Epithelial cell of esophagus (primary cell): ENCODE results near the gene SENP3.

Experiments
- DNase-seq: peaks from one replicate; pipeline ENCODE4 v3.0.0; 2010; ENCODE audit warnings: low read depth
- H3K4me3 ChIP-seq: 2 replicates; pipeline ENCODE4 v1.5.1; 2011; ENCODE audit warnings: mild to moderate bottlenecking, low read length, control low read depth
- TF ChIP-seq, protein P1 (sequence below): IDR thresholded peaks from 2 replicates; pipeline ENCODE4 v1.5.1; 2011; ENCODE audit warnings: low read depth, mild to moderate bottlenecking, low read length, control low read depth, inconsistent platforms; ENCODE audit not compliant: insufficient read depth; ENCODE audit errors: missing control alignments

The SENP3 gene

DNA sequence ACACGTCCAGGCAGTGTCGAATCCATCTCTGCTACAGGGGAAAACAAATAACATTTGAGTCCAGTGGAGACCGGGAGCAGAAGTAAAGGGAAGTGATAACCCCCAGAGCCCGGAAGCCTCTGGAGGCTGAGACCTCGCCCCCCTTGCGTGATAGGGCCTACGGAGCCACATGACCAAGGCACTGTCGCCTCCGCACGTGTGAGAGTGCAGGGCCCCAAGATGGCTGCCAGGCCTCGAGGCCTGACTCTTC lies 10.5 kb downstream of the SENP3 start:
- TF ChIP-seq, protein P1, sequence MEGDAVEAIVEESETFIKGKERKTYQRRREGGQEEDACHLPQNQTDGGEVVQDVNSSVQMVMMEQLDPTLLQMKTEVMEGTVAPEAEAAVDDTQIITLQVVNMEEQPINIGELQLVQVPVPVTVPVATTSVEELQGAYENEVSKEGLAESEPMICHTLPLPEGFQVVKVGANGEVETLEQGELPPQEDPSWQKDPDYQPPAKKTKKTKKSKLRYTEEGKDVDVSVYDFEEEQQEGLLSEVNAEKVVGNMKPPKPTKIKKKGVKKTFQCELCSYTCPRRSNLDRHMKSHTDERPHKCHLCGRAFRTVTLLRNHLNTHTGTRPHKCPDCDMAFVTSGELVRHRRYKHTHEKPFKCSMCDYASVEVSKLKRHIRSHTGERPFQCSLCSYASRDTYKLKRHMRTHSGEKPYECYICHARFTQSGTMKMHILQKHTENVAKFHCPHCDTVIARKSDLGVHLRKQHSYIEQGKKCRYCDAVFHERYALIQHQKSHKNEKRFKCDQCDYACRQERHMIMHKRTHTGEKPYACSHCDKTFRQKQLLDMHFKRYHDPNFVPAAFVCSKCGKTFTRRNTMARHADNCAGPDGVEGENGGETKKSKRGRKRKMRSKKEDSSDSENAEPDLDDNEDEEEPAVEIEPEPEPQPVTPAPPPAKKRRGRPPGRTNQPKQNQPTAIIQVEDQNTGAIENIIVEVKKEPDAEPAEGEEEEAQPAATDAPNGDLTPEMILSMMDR = no peak
- DNase-seq = no peak

DNA sequence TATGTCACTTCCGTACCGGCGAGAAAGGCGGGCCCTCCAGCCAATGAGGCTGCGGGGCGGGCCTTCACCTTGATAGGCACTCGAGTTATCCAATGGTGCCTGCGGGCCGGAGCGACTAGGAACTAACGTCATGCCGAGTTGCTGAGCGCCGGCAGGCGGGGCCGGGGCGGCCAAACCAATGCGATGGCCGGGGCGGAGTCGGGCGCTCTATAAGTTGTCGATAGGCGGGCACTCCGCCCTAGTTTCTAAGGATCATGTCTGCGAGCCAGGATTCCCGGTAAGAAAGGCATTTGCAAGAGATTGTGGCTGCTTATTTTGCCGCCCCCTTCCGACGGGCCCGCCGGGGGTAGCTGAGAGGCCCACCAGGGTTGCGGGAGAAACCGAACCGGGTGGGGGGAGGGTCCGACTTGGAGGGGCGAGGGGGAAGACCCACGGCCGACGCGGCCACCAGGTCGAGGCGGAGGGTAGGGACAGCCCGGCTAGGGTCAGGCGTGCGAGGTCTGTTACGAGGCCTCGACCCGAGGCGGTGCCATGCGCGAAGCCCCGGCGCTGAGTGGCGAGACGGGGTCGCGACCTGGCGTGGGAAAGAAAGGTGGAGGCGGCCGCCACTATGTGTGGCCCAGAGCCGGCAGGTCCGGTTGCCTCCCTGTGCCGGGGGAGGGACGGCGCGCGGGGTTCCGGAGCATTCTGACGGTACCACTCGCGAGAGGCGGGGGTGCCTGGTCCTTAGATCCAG lies 11.0 kb downstream of the SENP3 start:
- H3K4me3 ChIP-seq = peak overlapping the region; percentile 91
- peak; percentile 99 for DNase-seq
- TF ChIP-seq, protein P1 = no peak

More for the DNA sequence above, 10.5 kb downstream of the SENP3 start:
- peak overlapping the region; percentile 80 for H3K4me3 ChIP-seq

DNA sequence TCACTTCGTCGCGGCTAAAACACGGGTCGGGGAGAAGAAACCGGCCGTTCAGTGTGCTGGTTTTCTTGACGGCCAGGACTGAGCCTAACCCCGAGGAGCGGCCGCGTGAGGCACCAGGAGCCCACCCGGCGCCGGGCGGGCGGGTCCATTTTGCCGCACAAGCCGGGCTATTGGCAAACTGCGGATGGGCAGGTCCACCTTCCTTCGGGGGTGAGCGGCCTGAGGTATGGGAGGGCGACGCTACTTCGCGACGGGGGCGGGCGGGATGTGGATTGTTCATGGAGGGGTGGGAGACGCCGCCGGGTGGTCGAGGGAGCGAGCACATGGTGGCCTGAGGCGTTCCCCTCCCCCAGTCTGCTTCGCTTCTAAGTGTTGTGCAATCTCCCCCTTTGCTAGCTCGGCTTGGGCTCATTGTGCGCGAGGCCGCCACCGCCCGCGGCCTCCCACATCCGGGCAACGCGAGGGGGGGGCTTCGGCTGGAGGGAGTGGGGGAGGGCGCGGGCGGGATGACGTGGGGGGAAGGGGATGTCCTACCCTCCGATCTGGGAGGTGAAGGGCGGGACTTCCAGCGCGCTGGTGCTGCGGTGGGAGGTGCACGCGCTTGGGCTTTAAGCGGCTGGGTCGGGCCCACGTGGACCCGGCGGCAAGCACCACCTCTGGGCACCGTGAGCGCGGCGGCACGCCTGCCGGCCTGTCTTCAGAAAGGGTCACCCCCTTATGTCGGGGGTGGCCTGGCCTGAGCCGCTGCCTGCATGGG lies 11.8 kb downstream of the SENP3 start:
- DNase-seq = peak; percentile 76
- TF ChIP-seq, protein P1 = no peak
- H3K4me3 ChIP-seq = peak overlapping the region; percentile 91

DNA sequence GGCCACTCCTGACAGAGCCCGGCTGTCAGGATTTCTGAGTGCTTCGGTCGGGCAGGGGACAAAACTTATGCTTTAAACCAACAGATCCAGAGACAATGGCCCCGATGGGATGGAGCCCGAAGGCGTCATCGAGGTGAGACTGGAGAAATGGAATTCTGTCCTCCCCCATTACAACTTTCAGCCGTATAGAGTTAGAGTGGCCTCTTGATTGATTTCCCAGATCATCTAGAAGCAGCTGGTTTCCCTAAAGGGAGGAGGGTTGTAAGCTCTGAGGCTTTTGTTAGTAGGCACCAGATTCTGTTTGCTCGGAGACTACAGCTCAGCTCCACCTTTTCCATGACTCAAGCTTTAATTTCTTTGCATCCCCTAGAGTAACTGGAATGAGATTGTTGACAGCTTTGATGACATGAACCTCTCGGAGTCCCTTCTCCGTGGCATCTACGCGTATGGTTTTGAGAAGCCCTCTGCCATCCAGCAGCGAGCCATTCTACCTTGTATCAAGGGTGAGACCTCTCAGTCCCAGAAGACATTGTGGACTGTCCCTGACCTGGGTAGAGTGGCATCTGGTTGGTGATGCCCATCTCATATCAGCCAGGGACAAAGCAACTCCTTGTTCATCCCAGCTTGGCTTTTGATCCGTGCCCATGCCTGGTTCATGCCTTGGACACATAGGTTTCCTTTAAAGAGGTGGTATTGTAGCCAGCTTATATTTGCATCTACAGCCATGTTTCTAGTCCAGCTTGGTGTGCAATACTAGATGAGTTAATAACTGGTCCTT lies 12.6 kb downstream of the SENP3 start:
- TF ChIP-seq, protein P1 = no peak
- DNase-seq = no peak
- peak overlapping the region; percentile 91 for H3K4me3 ChIP-seq

DNA sequence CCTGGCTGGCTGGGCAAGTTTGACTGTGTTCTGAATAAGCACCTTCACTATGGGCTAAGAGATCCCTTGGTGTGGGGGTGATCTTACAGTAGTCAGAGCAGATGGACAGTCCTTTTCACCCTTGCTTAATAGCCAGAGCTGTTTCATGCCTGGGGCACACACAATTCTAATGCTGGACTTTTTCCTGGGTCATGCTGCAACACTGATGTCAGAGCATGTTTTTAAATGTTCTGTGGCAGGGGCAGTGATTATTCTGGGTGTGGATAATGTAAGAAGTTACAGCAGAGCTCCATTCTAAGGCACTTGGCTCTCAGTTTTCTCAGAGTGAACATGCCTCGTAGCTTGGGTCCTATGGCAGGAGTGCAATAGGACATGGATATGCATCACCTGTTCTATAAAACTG lies 13.8 kb downstream of the SENP3 start:
- no peak for DNase-seq
- peak overlapping the region; percentile 91 for H3K4me3 ChIP-seq
- TF ChIP-seq, protein P1 = no peak

DNA sequence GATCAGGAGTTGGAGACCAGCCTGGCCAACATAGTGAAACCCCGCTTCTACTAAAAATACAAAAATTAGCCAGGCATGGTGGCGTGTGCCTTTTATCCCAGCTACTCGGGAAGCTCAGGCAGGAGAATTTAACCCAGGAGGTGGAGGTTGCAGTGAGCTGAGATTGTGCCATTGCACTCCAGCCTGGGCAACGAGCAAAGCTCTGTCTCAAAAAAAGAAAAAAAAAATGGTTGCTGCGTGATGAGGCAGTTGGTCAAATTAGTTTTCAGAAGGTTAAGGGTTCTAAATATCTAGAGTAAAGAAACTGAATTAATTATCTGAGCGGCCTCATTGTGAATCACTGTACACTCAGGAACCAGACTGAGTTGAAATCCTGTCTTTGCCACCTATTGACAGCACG lies 14.2 kb downstream of the SENP3 start:
- DNase-seq = no peak
- peak overlapping the region; percentile 91 for H3K4me3 ChIP-seq
- TF ChIP-seq, protein P1 = no peak
